HT-29 (cell line): Measurements from ENCODE around the gene MCFD2. TPM values are rescaled to one million over a fixed set of nuclear protein-coding genes. Genes with fewer than 3 reads are reported as not detected.

Source experiments
- DNase-seq: peaks from one replicate; pipeline ENCODE4 v3.0.0-alpha.2; 2015; ENCODE audit warnings: low spot score
- total RNA-seq: library from RNA; depleted of rRNA; stranded (reverse); fragments of >200 nt; shearing (Covaris generic); gene quantifications from 2 replicates; pipeline ENCODE4 v1.2.3, GENCODE V29; 2014; rRNA removed

MCFD2 gene
- total RNA-seq, result 92.6 and 110 TPM in 2 replicates

DNA sequence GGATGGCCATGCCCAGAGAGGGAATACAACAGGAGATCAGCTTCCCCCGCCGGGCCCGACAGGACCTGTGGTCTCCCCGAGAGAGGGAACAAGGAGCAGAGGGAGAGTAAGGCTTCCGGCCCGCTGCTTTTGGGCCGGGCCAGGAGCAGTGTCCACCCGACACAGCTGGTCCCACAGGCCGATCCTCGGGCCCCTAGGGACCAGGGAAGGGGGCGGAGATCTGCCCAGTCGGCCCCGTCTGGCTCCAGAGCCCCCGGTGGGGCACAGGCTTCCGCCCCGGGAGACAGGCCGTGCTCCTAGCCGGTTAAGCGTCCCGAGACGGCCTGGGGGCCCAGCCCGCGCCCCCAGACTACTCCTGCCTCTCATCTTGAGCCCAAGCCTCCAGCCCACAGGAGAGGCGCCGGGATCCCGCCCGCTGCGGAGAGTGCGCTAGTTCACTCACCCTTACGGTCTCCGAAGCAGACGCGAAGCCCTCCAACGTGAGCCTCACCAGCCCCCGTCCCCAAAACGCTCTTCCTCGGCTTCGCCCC lies at the start of gene MCFD2:
Gene MCFD2, minus strand, starts transcription at position 526 of the 530 bp plus-strand sequence. CDS start 6,635 bp downstream, outside the sequence.
- peak; percentile 56 for DNase-seq

DNA sequence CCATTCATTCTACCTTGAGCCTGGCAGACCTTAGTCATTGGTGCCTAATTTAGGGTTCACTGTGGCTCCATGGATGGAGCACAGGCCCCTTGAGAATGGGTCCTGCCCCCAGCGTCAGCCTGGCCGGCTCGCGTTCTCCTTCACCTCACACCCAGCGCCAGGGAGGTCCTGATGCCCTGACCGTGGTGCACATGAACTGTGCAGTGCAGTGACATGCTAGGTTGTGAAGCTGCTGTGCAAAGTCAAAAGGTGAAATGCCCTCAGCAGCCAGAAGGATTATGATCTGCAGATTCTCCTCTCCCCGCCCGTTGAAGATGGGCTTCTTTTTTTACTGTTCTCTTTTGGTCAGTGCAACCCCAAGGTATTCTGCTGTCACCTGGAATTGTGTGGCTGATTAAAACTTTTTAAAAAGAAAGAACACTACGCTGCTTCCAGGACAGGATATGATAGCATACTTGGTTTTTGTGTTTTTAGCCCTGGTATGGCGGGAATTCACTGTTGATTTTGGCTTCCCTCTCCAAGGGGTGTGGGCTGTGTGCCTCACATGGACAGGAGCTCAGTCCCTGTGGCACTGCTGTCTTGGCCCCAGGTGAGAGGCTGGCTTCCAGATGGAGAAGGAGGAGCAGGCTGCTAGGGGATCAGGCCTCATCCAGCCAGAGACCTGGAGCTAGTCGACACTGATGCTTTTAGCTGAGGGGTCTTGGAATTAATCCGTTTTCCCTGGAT lies 49.4 kb upstream of the MCFD2 start:
- no peak for DNase-seq

DNA sequence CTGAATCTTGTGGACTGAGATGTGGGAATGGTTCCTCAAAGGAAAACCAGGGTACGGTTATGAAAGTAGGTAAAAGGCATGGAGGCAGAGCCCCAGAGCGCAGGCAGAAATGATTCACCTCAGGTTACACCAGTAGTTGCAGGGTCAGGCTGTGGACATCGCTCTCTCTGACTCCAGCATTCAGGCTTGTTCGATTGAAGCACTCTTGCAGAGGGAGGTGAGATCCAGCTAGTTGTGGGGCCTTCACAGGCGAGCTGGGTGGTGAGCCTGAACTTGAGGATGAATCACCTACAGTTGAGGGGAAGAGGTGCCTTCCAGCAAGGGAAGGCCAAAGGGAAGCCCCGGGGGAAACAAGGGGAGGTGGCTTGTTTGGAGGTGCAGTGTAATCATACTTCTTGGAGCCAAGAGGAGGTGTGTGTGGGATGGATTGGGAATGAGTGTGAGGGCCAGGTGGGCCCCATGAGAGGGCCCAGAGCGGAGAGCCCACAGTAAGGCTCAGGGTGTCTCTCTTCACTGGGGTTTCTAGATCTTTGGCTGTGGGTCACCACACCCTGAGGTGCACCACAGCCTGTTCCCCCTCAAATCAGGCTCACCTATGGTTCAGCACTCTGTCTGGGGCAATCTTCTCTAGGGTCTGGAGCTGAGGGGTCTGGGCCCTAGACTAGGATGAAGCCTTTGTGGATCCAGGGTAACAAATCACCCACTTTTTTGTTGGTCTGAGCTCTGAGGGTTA lies 48.5 kb upstream of the MCFD2 start:
- no peak for DNase-seq

DNA sequence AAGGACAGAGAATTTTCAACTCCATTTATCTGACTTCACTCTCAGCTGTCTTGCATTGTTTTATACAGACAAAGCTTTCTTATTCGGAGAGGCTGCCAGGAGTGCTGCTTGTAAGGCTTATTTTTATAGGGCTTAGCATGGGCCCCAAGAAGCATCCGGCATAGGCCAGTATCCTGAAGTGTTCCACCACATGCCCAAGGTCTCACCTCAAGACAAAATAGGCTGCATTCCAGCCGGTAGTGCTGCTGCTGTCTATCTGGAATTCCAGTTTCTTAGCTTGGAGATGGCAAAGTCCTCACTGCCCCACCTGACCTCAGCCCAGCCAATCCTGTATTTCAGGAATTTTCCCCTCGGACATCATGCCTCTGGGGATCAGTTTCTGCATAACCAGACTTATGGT lies 47.6 kb upstream of the MCFD2 start:
- DNase-seq, result no peak

DNA sequence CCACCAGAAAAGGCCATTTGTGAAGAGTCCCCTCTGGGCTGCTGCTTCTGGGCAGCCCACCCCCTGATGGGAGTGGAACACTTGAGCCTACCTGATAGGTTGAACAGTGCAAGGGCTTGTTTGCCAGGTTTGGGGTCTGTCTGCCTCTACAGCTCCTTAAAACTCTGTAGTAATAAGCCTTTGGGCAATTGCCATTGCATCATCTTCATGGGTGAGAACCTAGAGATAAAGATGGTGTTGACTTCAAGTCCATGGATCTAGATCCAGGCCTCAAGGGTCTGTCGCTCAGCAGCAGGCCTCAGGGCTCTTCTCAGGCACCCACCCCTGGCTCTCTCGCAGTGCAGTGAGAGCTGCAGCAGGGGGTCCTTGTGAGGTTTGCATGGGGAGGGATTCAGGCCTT lies 47.1 kb upstream of the MCFD2 start:
- DNase-seq, result no peak

DNA sequence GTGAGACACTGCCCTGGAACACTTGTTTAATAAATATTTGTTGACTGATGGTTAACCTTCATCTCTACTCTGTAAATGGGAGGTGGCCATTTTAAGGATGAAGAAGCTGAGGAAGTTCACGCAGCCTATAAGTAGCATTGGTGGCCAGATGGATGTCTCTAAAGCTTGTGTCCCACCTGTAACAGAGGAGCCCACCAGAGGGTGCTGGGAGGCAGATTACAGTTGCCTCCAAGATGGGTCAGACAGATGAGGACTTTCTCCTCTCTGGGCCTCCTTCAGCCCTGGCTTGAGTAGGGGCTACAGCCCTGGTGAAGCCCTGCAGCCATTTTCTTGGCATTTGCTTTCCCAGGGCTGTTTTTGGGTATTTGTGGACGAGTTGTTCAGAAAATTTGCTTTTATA lies 45.0 kb upstream of the MCFD2 start:
- no peak for DNase-seq

DNA sequence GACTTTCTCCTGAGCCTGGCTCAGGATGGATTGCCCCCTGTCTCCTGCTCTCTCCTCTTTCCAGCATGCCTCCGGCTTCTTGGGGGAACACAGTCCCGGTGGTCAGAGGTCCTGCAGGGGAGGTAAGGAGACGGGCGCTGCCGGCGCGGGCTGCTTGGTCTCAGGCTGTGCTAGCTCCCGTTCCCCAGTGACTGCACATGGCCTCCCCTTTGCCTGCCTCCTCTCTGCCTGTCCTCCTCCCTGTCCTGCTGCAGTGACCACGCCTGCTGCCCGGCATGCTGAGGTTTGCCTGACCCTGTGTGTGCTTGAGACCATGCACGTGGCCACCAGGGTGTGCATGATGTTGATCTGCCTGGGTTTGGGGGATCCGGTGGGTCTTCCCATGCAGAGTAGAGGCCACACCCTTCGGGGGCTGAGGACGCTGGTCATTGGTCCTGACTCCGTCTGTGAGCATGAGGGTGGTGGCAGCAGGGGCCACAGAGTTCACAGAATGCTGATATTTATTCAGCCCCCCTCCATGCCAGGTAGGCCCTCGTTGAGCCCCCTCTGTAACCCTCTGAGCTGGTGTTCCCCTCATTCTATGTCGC lies 42.9 kb upstream of the MCFD2 start:
- DNase-seq, result no peak

DNA sequence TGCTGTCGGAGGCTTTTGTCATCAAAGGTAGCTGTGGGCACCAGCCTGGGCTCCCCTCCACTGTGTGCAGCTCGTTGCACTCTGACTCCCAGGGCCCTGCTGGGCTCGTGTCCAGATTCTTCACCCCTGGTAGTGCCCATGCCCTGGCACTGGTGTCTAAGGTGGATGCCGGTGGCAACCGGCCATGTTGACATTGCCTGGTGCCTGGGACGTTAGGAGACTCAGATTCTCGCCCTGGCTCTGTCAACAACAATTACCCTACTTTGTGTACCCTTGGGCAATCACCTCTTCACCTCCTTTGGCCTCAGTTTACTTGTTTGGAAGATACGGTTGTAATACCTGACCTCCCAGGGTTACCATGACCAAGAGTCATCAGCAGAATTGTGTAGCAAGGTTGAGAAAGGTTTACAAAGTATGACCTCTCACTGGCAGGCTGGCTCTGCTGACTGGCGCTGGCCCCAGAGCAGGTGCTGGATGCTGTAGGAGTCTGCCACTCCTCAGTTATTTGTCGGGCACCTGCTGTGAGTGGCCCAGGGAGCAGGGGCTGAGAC lies 41.5 kb upstream of the MCFD2 start:
- DNase-seq, result no peak

DNA sequence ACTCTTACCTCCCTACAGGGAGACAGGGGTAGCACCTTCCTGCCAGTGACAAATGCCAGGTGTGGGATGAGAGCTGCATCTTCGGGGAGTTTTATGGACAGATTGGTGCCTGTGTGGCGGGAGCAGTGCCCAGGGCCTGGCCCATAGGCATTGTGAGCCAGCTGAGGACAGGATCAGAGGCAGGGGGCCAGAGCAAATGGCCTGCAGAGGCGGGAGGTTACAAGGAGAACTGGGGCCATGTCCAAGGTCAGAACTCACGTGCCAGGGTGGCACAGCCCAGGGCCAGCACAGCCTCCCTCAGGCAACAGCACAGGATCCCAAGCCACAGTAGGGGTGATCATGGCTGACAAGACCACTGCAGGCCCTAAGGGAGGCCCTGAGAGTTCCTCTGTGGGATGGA lies 40.2 kb upstream of the MCFD2 start:
- no peak for DNase-seq

DNA sequence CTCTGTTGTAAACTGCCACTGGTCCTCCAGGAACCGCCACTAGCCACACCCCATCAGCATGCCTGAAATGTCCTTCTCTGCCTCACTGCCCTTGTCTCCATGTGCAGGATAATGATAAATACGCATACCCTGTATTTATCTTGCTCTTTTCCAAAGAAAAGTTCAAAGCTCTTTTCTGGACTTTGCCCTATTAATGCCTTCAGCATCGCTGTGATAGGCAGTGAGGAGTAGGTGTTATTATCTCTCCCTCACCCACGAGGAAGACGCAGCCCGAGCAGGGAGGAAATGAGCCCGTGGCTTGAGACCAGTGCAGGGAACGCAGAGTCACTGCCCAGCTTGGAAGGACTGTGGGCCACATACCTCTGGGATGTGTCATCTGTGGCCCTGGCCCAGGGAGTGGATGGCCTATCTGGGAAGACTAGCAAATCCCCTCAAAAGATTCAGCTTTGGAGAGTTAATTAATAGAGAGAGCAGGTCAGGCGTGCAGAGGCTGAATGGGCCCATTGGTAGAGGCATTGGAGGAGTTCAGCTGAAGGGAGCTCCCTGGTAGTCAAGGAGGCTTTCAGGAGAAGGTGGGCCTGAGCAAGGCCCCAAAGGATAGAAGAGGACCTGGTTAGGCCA lies 39.5 kb upstream of the MCFD2 start:
- DNase-seq, result peak; percentile 74

DNA sequence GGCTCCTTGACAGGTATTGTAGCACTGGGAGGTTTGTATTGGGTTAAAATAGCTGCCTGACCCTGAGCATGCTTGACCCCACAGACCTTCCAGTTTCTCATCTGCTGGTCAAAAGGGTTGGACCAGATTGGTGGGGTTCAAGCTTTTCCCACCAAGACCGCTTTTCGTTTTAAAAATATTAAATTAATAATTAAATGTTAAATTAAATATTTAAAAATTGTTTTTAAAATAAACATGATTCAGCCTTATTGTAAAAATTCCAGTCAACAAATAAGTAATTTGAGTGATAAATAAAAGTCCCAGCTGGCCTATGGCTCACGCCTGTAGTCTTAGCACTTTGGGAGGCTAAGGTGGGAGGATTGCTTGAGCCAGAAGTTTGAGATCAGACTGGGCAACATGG lies 36.6 kb upstream of the MCFD2 start:
- DNase-seq, result no peak

DNA sequence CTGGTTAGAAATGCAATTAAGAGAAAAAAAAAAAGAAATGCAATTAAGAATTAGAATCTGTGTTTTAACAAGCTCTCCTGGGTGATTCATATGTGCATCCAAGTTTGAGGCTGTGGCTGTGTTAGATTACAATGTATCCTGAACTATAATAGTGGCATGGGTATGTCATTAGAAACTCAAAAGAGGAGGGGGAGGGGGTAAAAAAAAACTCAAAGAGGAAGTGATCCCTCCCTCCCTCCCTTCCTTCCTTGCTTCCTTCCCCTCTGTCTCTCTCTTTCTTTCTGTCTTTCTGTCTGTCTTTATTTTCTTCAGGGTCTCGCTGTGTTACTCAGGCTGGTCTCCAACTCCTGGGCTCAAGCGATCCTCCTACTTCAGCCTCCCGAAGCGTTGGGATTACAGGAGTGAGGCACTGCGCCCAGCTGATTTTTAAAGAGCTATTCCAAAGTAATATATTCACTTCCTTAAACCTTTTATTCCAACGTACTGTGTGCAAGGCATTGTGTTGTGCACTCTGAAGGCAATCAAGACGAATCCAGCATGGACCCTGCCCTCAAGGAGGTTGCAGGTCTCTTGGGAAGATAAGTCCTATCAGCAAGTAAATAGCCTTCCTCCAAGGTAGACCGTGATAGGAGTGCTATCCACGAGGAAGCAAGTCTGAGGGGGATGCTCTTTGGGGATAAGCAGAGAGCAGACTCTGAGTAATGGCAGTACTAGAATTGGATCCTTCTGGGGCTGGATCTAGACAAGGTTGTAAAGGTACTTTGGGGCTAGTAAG lies 35.9 kb upstream of the MCFD2 start:
- no peak for DNase-seq

DNA sequence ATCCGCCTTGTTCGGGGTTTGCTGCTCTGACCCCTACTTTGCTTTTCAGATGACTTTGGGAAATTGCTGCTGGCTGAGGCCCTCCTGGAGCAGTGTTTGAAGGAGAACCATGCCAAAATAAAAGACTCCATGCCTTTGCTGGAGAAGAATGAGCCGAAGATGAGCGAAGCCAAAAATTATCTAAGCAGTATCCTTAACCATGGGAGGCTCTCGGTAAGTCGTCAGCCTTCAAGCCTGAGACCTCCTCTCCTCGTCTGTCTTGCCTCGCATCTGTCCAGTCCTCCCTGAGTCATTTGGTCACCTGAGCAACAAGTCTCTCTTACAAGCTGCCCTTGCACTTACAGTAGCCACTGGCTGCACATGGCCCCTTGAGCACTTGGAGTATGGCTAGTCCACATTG lies 34.7 kb upstream of the MCFD2 start:
- no peak for DNase-seq

DNA sequence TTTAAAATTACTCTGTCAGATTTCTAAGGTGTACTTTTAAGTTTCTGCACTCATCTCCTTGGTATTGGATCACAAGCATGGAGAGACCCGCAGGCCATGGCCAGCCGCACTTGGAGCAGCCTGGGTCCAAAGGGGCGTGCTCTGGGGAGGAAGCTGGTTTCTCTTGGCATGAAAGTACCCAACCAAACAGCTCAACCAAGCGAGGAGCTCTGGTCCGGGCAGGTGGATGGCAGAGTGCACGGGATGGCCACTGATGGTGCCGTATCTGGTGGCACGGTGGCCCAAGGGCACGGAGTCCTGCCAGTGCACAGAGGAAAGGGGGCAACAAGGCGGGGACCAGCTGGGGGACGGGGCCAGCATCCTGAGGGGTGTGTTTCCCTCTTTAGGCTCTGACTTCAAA lies 32.2 kb upstream of the MCFD2 start:
- no peak for DNase-seq

DNA sequence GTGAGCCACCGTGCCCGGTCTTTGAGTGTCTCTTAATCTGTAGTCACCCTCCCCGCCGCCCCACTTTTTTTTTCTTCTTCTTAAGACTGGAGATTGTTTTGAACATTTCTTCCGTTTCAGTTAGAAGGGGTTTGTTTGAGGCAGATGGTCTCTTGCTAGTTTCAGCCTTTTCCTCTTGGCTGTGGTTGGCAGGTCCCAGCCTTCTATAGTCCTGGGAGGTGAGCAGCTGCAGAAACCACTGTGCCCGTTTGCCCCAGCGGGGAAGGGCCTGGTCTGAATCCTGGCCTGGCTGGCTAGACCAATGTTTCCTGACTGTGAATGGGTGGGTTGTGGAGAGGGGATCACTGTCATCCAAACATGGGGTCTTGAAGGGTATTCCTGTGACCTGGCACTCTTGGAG lies 30.1 kb upstream of the MCFD2 start:
- DNase-seq, result no peak

DNA sequence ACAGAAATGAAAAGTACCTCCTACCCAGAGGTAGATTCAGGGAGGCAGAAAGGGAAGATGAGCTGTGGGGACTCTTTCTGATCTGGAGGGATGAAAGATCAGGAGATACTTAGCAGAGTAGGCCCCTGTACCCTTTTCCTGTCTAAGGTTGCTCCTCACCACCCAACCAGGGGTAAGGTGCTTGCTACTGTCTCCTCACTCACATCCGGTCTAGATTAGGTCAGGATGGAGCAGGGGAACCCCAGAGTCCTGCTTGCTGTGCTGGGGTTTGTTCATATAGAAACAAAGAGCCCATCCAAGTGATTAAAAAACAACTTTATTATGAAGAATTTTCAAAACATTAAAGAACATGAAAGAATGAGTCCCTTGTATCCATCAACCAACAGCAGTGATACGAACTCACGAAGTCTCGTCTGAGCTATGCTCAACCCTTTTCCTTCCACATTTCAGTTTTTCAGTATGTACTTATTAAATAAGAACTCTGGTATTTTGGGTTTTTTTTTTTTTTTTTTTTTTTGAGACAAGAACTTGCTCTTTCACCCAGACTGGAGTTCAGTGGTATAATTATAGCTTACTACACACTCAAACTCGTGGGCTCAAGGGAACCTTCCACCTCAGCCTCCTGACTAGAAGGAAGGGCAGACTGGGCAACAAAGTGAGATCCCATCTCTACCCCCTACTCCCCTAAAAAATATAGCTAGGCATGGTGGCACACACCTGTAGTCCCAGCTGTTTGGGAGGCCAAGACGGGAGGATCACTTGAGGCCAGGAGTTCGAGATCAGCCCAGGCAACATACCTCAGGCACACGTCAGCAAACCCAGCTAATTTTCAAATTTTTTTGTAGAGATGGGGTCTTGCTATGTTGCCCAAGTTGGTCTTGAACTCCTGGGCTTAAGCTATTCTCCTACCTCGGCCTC lies 28.5 kb upstream of the MCFD2 start:
- DNase-seq, result no peak

DNA sequence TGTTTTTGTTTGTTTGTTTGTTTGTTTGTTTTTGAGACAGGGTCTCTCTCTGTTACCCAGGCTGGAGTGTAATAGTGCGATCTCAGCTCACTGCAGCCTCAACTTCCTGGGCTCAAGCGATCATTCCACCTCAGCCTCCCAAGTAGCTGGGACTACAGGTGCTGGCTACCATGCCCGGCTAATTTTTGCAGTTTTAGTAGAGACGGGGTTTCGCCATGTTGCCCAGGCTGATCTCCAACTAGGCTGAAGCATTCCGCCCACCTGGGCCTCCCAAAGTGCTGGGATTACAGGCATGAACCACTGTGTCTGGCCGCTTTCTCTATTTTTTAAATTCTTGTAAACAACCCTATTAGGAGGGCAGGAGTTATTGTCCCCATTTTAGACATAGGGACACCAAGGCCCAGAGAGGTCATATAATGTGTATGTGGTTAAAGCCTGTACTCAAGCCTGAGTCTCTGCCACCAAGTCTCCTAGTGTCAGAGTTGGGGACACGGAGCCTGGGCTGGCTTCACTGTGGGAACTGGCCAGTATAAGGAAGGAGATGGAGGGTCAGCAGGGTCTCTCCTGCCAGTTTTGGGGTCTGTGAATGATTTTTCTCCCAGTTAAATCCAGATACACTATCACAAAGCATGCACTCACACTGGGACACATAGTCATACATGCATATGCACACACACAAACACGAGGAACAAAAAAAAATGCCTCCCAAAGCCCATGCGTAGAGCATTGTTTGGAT lies 27.5 kb upstream of the MCFD2 start:
- DNase-seq, result no peak

DNA sequence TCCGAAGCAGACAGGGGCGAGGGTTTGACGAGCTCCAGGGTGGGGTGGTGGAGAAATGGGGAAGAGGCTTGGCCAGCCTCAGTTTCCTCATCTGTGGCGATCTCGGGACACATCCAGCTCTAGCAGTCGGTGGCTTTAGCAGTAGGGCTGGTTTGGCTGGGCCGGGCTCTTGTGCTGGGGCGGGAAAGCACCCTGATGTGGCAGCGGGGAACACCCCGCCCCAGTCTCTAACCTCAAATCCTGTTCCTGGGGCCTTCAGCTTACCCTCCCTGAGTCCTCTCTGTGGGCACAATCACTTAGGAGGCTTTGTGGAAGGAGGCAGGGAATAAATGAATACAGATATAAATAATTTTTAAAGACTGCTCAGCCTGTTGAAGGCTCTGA lies 26.5 kb upstream of the MCFD2 start:
- DNase-seq, result peak; percentile 53

DNA sequence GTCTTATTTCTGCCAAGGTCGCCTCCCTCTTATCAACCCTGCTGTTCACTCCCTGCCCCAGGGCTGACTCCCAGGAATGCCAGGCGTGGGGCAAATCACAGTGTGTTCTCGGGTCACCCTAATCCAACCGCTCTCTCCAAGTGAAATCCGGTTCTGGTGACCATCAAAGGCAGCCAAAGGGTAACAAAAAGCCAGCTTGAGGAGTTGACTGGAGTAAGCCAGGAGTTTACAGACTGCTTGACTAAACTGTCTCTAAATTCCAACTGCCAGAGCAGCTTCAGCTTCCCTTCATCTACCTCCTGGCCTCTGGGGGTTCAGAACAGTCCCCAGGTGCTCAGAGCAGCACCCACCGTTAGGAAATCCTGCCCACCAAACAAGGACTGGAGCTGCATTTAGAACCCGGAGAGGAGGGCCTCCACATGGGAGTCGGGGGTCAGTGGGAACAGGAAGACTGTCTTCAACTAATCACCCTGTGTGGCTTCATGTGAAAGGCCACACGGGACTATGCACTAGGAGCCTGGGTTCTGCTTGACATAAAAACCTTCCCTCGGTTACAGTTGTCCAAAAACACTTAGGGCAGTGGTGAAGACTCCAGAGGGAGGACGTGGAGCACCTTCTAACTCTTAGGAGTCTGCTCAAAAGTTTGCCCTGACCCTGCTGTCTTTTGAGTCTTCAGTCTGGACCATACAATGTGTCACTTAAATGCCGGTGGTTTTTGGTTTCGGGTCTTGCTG lies 24.2 kb upstream of the MCFD2 start:
- no peak for DNase-seq
